RWPE2 (cell line): ENCODE results near the gene PHF24.

ENCODE experiments used
- ATAC-seq: fragments of 200-7000 bp; cut with Tn5 transposase; 3 replicates; pipeline ENCODE4 v1.9.1; 2021; ENCODE audit warnings: low read depth
- DNase-seq: peaks from one replicate; pipeline ENCODE4 v3.0.0-alpha.2; 2020; ENCODE audit warnings: low spot score
- H3K27ac ChIP-seq: fragments of 450-650 bp; 2 replicates; pipeline ENCODE4 v1.5.1; 2017; ENCODE audit warnings: mild to moderate bottlenecking; ENCODE audit not compliant: poor library complexity, severe bottlenecking
- H3K27me3 ChIP-seq: fragments of 250-450 bp; sonication (Bioruptor Pico); 2 replicates; pipeline ENCODE4 v1.5.1; 2021; ENCODE audit warnings: mild to moderate bottlenecking, moderate library complexity; ENCODE audit not compliant: insufficient read depth, poor library complexity, severe bottlenecking
- H3K36me3 ChIP-seq: fragments of 250-450 bp; sonication (Bioruptor Pico); 2 replicates; pipeline ENCODE4 v1.5.1; 2020; ENCODE audit warnings: low read depth, mild to moderate bottlenecking, moderate library complexity
- H3K4me1 ChIP-seq: fragments of 250-450 bp; sonication (Bioruptor Pico); 2 replicates; pipeline ENCODE4 v1.5.1; 2021; ENCODE audit warnings: mild to moderate bottlenecking, moderate library complexity; ENCODE audit not compliant: insufficient read depth, poor library complexity, severe bottlenecking
- H3K4me3 ChIP-seq: fragments of 250-450 bp; sonication (Bioruptor Pico); 2 replicates; pipeline ENCODE4 v1.5.1; 2021; ENCODE audit warnings: mild to moderate bottlenecking, moderate library complexity; ENCODE audit not compliant: severe bottlenecking
- H3K9me3 ChIP-seq: fragments of 250-450 bp; sonication (Bioruptor Pico); 2 replicates; pipeline ENCODE4 v1.5.1; 2021; ENCODE audit warnings: mild to moderate bottlenecking, moderate library complexity; ENCODE audit not compliant: severe bottlenecking
- CTCF ChIP-seq: fragments of 450-650 bp; IDR thresholded peaks from one replicate; pipeline ENCODE4 v1.5.1; 2017; ENCODE audit warnings: mild to moderate bottlenecking, moderate library complexity; ENCODE audit not compliant: poor library complexity, severe bottlenecking

The PHF24 gene

DNA sequence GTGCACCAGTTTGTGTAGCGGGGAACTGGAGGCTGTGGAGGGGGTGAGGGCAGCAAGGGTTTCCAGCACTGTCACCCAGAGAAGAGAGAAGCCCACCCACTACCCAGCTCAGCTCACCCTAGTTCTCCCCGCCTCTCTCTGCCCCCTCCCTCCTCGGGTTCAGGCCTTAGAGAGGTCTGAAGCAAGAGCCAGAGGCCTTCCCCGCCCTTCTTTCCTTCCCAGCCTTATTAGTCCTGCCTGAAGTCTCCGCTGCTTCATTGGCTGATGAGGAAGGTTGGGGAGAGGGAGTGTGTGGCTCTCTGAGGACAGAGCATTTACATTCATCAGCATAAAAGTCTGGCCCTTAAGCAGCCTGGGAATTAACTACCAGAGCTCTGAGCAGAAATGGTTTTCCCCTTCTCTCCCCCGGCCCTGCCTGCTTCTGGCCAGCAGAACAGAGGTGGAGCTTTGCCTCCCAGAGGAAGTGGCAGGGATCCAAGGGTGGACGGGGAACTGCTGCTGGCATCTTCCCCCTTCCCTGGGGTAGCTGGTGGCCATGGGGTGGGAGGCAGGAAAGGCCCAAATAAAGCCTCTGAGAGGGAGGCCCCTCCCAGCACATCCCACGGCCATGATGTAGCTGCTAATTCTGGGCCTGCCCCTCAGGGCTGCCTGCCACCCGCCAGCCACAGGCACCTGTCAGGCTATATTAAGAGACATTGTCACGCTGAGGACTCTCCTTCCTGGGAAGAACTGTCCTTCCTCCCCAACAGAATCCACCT, 35.6 kb downstream of the PHF24 start:
- peak; percentile 34 for DNase-seq
- Histone ChIP-seq H3K4me3 (no peak overlapping the region), H3K27me3 (no peaks in the 10 kb centered on the region), H3K27ac (peak overlapping the region; percentile 83), H3K4me1 (peaks cover 44% of the 10 kb centered on the region), H3K36me3 (peaks cover 13% of the 10 kb centered on the region), H3K9me3 (no peaks in the 10 kb centered on the region)
- TF ChIP-seq CTCF, result no peak
- no peak for ATAC-seq

GRCh38 chr9:34994260-34994899, 36.3 kb downstream of the PHF24 start:
- Histone ChIP-seq H3K27ac (peak overlapping the region; percentile 83), H3K36me3 (peaks cover 13% of the 10 kb centered on the region), H3K9me3 (no peaks in the 10 kb centered on the region), H3K27me3 (no peaks in the 10 kb centered on the region), H3K4me3 (no peak overlapping the region), H3K4me1 (peaks cover 43% of the 10 kb centered on the region)
- peak; percentile 27 for DNase-seq
- 0 out of 3 replicates have a peak, but pooled peaks have one; percentile 20 for ATAC-seq
- peak; percentile 80 for TF ChIP-seq CTCF

- DNase-seq (peak; percentile 28), ATAC-seq (peak; percentile 47)
- Histone ChIP-seq H3K4me1 (peaks cover 43% of the 10 kb centered on the region), H3K27me3 (no peaks in the 10 kb centered on the region), H3K9me3 (no peaks in the 10 kb centered on the region), H3K27ac (peak overlapping the region; percentile 83), H3K36me3 (peaks cover 13% of the 10 kb centered on the region), H3K4me3 (no peak overlapping the region)
- TF ChIP-seq CTCF, result no peak
Measured at GRCh38 chr9:34994900-34995669, 37.0 kb downstream of the PHF24 start.

- peaks cover 13% of the 10 kb centered on the region for H3K36me3 ChIP-seq
- DNase-seq (peak; percentile 3), ATAC-seq (no peak)
- no peak for TF ChIP-seq CTCF
- H3K4me1 ChIP-seq, result peaks cover 47% of the 10 kb centered on the region
- peak overlapping the region; percentile 83 for H3K27ac ChIP-seq
- no peak overlapping the region for H3K4me3 ChIP-seq
- H3K27me3 ChIP-seq, result no peaks in the 10 kb centered on the region
- no peaks in the 10 kb centered on the region for H3K9me3 ChIP-seq
Measured at GRCh38 chr9:34995670-34996060, 37.6 kb downstream of the PHF24 start.
